OCI-LY7 (cell line): ENCODE data around the gene SOS1.

Experiments used
- CTCF ChIP-seq: fragments of 200-600 bp; sonication (generic); conservative IDR thresholded peaks from 2 replicates; pipeline ENCODE4 v1.5.1; 2014; ENCODE audit warnings: mild to moderate bottlenecking, antibody characterized with exemption, low read length, moderate library complexity, mixed read lengths
- EZH2phosphoT487 ChIP-seq: fragments of 200-600 bp; sonication (generic); IDR thresholded peaks from 2 replicates; pipeline ENCODE4 v1.6.1; 2018; ENCODE audit warnings: low read depth, borderline replicate concordance, mild to moderate bottlenecking, mixed run types, antibody characterized with exemption, low read length, moderate library complexity, mixed read lengths

DNA sequence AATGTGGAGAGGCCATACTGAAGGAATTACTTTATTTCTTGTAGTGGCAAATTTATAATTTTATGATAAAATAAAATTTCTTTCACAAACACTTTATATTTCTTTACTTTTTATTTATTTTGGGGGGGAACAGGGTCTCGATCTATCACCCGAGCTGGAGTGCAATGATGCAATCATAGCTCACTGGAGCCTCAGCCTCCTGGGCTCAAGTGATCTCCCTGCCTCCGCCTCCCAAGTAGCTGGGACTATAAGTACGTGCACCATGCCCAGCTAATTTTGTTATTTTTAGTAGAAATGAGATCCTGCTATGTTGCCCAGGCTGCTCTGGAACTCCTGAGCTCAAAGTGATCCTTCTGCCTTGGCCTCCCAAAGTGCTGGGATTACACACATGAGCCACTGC is 59.6 kb downstream of the SOS1 start:
- TF ChIP-seq CTCF = no peak
- TF ChIP-seq EZH2phosphoT487 = no peak
